Mammary epithelial cell (primary cell): ENCODE measurements around the gene HOXA5.

Experiments
- CTCF ChIP-seq, 2 donors: IDR thresholded peaks in 1 of 2; conservative IDR thresholded peaks in 1 of 2; 2 replicates each; pipeline ENCODE4 v1.5.1; 2011 to 2012; ENCODE audit warnings: inconsistent platforms in 2 of 2, low read length in 2 of 2, mild to moderate bottlenecking in 2 of 2, control low read depth in 1 of 2, low read depth in 1 of 2; ENCODE audit not compliant: insufficient read depth in 1 of 2; ENCODE audit errors: extremely low read depth in 1 of 2
- EZH2 ChIP-seq: IDR thresholded peaks from 2 replicates; pipeline ENCODE4 v1.6.1; 2012; ENCODE audit warnings: low read length, inconsistent platforms, borderline replicate concordance

GRCh38 chr7:27178366-27178765 is 34.9 kb upstream of the HOXA5 start:
- TF ChIP-seq CTCF (conservative IDR thresholded peaks at IDR 0.05 in 1 of 2, IDR thresholded peaks at IDR 0.05 in 1 of 2; ENCODE audit: extremely low read depth in 1 of 2, insufficient read depth in 1 of 2, low read depth in 1 of 2, low read length in 2 of 2) (no peak), EZH2 (no peak)
